ENCODE results near the gene INF2. TPM values are rescaled to one million over a fixed set of nuclear protein-coding genes. Genes with fewer than 3 reads are reported as not detected.
A peak's percentile ranks its signal among the peaks of the same experiment; 100 is the strongest.

The INF2 gene
- total RNA-seq, 1 donor from 2014 or later: 61.7 TPM

GRCh38 chr14:104680056-104680805 is 9.2 kb upstream of the INF2 start:
- Mint-ChIP-seq H3K9me3 (peaks cover 6% of the 10 kb centered on the region), H3K36me3 (ENCODE audit: low read depth) (no peaks in the 10 kb centered on the region), H3K4me1 (peaks cover 67% of the 10 kb centered on the region), H3K4me3 (peak overlapping the region; percentile 72), H3K27me3 (ENCODE audit: low read depth) (peaks cover 2% of the 10 kb centered on the region), H3K27ac (ENCODE audit: unreplicated experiment) (peak overlapping the region; percentile 67)
- TF ChIP-seq CTCF (conservative IDR thresholded peaks at IDR 0.05): no peak
- no peak for DNase-seq (ENCODE audit: low read depth, low spot score)

- H3K36me3 Mint-ChIP-seq (ENCODE audit: low read depth): no peaks in the 10 kb centered on the region
- H3K27ac Mint-ChIP-seq (ENCODE audit: unreplicated experiment): peak overlapping the region; percentile 44
- TF ChIP-seq CTCF (conservative IDR thresholded peaks at IDR 0.05): peak; percentile 25
- peaks cover 6% of the 10 kb centered on the region for H3K9me3 Mint-ChIP-seq
- peak overlapping the region; percentile 72 for H3K4me3 Mint-ChIP-seq
- peaks cover 2% of the 10 kb centered on the region for H3K27me3 Mint-ChIP-seq (ENCODE audit: low read depth)
- DNase-seq (ENCODE audit: low read depth, low spot score): no peak
- H3K4me1 Mint-ChIP-seq: peaks cover 61% of the 10 kb centered on the region
Measured at GRCh38 chr14:104680806-104681688, 8.4 kb upstream of the INF2 start.

GRCh38 chr14:104681689-104682074 is 7.7 kb upstream of the INF2 start:
- H3K4me1 Mint-ChIP-seq: peaks cover 55% of the 10 kb centered on the region
- H3K36me3 Mint-ChIP-seq (ENCODE audit: low read depth): no peaks in the 10 kb centered on the region
- H3K27ac Mint-ChIP-seq (ENCODE audit: unreplicated experiment): peak overlapping the region; percentile 58
- peak; percentile 1 for TF ChIP-seq CTCF (conservative IDR thresholded peaks at IDR 0.05)
- peak; percentile 58 for DNase-seq (ENCODE audit: low read depth, low spot score)
- H3K9me3 Mint-ChIP-seq: peaks cover 6% of the 10 kb centered on the region
- peaks cover 1% of the 10 kb centered on the region for H3K27me3 Mint-ChIP-seq (ENCODE audit: low read depth)
- H3K4me3 Mint-ChIP-seq: peak overlapping the region; percentile 72

GRCh38 chr14:104682107-104682593 is 7.3 kb upstream of the INF2 start:
- no peaks in the 10 kb centered on the region for H3K36me3 Mint-ChIP-seq (ENCODE audit: low read depth)
- no peaks in the 10 kb centered on the region for H3K27me3 Mint-ChIP-seq (ENCODE audit: low read depth)
- H3K4me1 Mint-ChIP-seq: peaks cover 52% of the 10 kb centered on the region
- peak overlapping the region; percentile 72 for H3K4me3 Mint-ChIP-seq
- H3K27ac Mint-ChIP-seq (ENCODE audit: unreplicated experiment): peak overlapping the region; percentile 58
- TF ChIP-seq CTCF (conservative IDR thresholded peaks at IDR 0.05): no peak
- DNase-seq (ENCODE audit: low read depth, low spot score): no peak
- peaks cover 6% of the 10 kb centered on the region for H3K9me3 Mint-ChIP-seq

- no peak for DNase-seq (ENCODE audit: low read depth, low spot score)
- H3K27me3 Mint-ChIP-seq (ENCODE audit: low read depth): no peaks in the 10 kb centered on the region
- H3K27ac Mint-ChIP-seq (ENCODE audit: unreplicated experiment): no peak overlapping the region
- peaks cover 6% of the 10 kb centered on the region for H3K9me3 Mint-ChIP-seq
- peak overlapping the region; percentile 25 for H3K4me3 Mint-ChIP-seq
- H3K4me1 Mint-ChIP-seq: peaks cover 51% of the 10 kb centered on the region
- no peaks in the 10 kb centered on the region for H3K36me3 Mint-ChIP-seq (ENCODE audit: low read depth)
- no peak for TF ChIP-seq CTCF (conservative IDR thresholded peaks at IDR 0.05)
Measured at GRCh38 chr14:104683653-104684448, 5.6 kb upstream of the INF2 start.
